T-helper 1 cell (primary cell): ENCODE measurements around the gene ZNF516.

ENCODE experiments used
- DNase-seq, 5 donors: peaks; one replicate each; pipeline ENCODE4 v3.0.0-alpha.2; 2012 to 2020

Gene ZNF516

GRCh38 chr18:76455003-76455676 lies 39.9 kb downstream of the ZNF516 start:
- DNase-seq = no peak

GRCh38 chr18:76454418-76454817 lies 40.6 kb downstream of the ZNF516 start:
- DNase-seq = no peak

- DNase-seq = no peak
Measured at GRCh38 chr18:76453932-76454331, 41.1 kb downstream of the ZNF516 start.

GRCh38 chr18:76453057-76453561 lies 41.9 kb downstream of the ZNF516 start:
- no peak for DNase-seq

GRCh38 chr18:76452357-76452756 lies 42.7 kb downstream of the ZNF516 start:
- DNase-seq = no peak

- no peak for DNase-seq
Measured at GRCh38 chr18:76451396-76452331, 43.4 kb downstream of the ZNF516 start.

GRCh38 chr18:76450452-76451395 lies 44.3 kb downstream of the ZNF516 start:
- no peak for DNase-seq

GRCh38 chr18:76449111-76449453 lies 46.0 kb downstream of the ZNF516 start:
- DNase-seq = no peak

GRCh38 chr18:76448256-76449110 lies 46.6 kb downstream of the ZNF516 start:
- no peak for DNase-seq

- DNase-seq = no peak
Measured at GRCh38 chr18:76447258-76447890, 47.7 kb downstream of the ZNF516 start.

GRCh38 chr18:76446321-76447257 lies 48.5 kb downstream of the ZNF516 start:
- DNase-seq = no peak

GRCh38 chr18:76445741-76446232 lies 49.3 kb downstream of the ZNF516 start:
- DNase-seq = no peak

GRCh38 chr18:76445275-76445674 lies 49.8 kb downstream of the ZNF516 start:
- no peak for DNase-seq

- no peak for DNase-seq
Measured at GRCh38 chr18:76444446-76445105, 50.5 kb downstream of the ZNF516 start.

GRCh38 chr18:76443519-76444445 lies 51.3 kb downstream of the ZNF516 start:
- no peak for DNase-seq

- DNase-seq = no peak
Measured at GRCh38 chr18:76442413-76443171, 52.5 kb downstream of the ZNF516 start.

- DNase-seq = no peak
Measured at GRCh38 chr18:76441668-76442412, 53.2 kb downstream of the ZNF516 start.
